ENCODE results near the gene ARPC2.
"Not testable (repeated sequence)": the region's sequence is repeated elsewhere in the genome, so short reads cannot be mapped to it uniquely, and the experiment has no call there.

The ARPC2 gene

GRCh38 chr2:218271865-218272530 is 55.0 kb downstream of the ARPC2 start:
- Histone ChIP-seq H3K9me3 (ENCODE audit: control insufficient read depth in 2 of 2, low read length in 2 of 2) (no peaks in the 10 kb centered on the region), H3K27me3 (ENCODE audit: control insufficient read depth in 1 of 2, insufficient read depth in 2 of 2, low read length in 2 of 2) (no peaks in the 10 kb centered on the region), H3K36me3 (ENCODE audit: control insufficient read depth in 2 of 2, insufficient read depth in 2 of 2, low read length in 2 of 2) (peaks cover 35 to 38% of the 10 kb centered on the region in 2 donors), H3K4me3 (ENCODE audit: low read length in 2 of 2) (peak overlapping the region; percentile 57 to 81), H3K27ac (ENCODE audit: low read length) (peak overlapping the region; percentile 64), H3K9ac (ENCODE audit: low read length in 2 of 2) (peak overlapping the region in 1 of 2 donors; percentile 78), H3K4me1 (ENCODE audit: control insufficient read depth, insufficient read depth, low read length) (peaks cover 42% of the 10 kb centered on the region)

- Histone ChIP-seq H3K4me3 (ENCODE audit: low read length in 2 of 2) (peak overlapping the region in 1 of 2 donors; percentile 57), H3K36me3 (ENCODE audit: control insufficient read depth in 2 of 2, insufficient read depth in 2 of 2, low read length in 2 of 2) (peaks cover 38 to 39% of the 10 kb centered on the region in 2 donors), H3K9ac (ENCODE audit: low read length in 2 of 2) (no peak overlapping the region), H3K9me3 (ENCODE audit: control insufficient read depth in 2 of 2, low read length in 2 of 2) (no peaks in the 10 kb centered on the region), H3K27me3 (ENCODE audit: control insufficient read depth in 1 of 2, insufficient read depth in 2 of 2, low read length in 2 of 2) (no peaks in the 10 kb centered on the region), H3K4me1 (ENCODE audit: control insufficient read depth, insufficient read depth, low read length) (peaks cover 39% of the 10 kb centered on the region), H3K27ac (ENCODE audit: low read length) (peak overlapping the region; percentile 64)
Observed at GRCh38 chr2:218272531-218273212, 55.7 kb downstream of the ARPC2 start.

GRCh38 chr2:218273214-218273907 is 56.4 kb downstream of the ARPC2 start:
- Histone ChIP-seq H3K4me3 (ENCODE audit: low read length in 2 of 2) (peak overlapping the region in 1 of 2 donors; percentile 57), H3K36me3 (ENCODE audit: control insufficient read depth in 2 of 2, insufficient read depth in 2 of 2, low read length in 2 of 2) (peaks cover 45 to 46% of the 10 kb centered on the region in 2 donors), H3K27ac (ENCODE audit: low read length) (peak overlapping the region; percentile 64), H3K4me1 (ENCODE audit: control insufficient read depth, insufficient read depth, low read length) (peaks cover 38% of the 10 kb centered on the region)
- H3K9ac ChIP-seq (ENCODE audit: low read length in 2 of 2); H3K9me3 ChIP-seq (ENCODE audit: control insufficient read depth in 2 of 2, low read length in 2 of 2); H3K27me3 ChIP-seq (ENCODE audit: control insufficient read depth in 1 of 2, insufficient read depth in 2 of 2, low read length in 2 of 2): not testable (repeated sequence)

- Histone ChIP-seq H3K4me1 (ENCODE audit: control insufficient read depth, insufficient read depth, low read length) (peaks cover 39% of the 10 kb centered on the region), H3K27me3 (ENCODE audit: control insufficient read depth in 1 of 2, insufficient read depth in 2 of 2, low read length in 2 of 2) (no peaks in the 10 kb centered on the region), H3K36me3 (ENCODE audit: control insufficient read depth in 2 of 2, insufficient read depth in 2 of 2, low read length in 2 of 2) (peaks cover 50 to 51% of the 10 kb centered on the region in 2 donors), H3K4me3 (ENCODE audit: low read length in 2 of 2) (no peak overlapping the region), H3K27ac (ENCODE audit: low read length) (no peak overlapping the region), H3K9ac (ENCODE audit: low read length in 2 of 2) (no peak overlapping the region), H3K9me3 (ENCODE audit: control insufficient read depth in 2 of 2, low read length in 2 of 2) (no peaks in the 10 kb centered on the region)
Observed at GRCh38 chr2:218273908-218274249, 56.9 kb downstream of the ARPC2 start.

GRCh38 chr2:218274586-218274985 is 57.6 kb downstream of the ARPC2 start:
- peak overlapping the region in 1 of 2 donors; percentile 16 for H3K9ac ChIP-seq (ENCODE audit: low read length in 2 of 2)
- no peak overlapping the region for H3K4me3 ChIP-seq (ENCODE audit: low read length in 2 of 2)
- no peaks in the 10 kb centered on the region for H3K27me3 ChIP-seq (ENCODE audit: control insufficient read depth in 1 of 2, insufficient read depth in 2 of 2, low read length in 2 of 2)
- no peaks in the 10 kb centered on the region for H3K9me3 ChIP-seq (ENCODE audit: control insufficient read depth in 2 of 2, low read length in 2 of 2)
- peak overlapping the region; percentile 55 for H3K27ac ChIP-seq (ENCODE audit: low read length)
- H3K4me1 ChIP-seq (ENCODE audit: control insufficient read depth, insufficient read depth, low read length) = peaks cover 34% of the 10 kb centered on the region
- H3K36me3 ChIP-seq (ENCODE audit: control insufficient read depth in 2 of 2, insufficient read depth in 2 of 2, low read length in 2 of 2) = peaks cover 58% of the 10 kb centered on the region in 2 donors

GRCh38 chr2:218275371-218276072 is 58.5 kb downstream of the ARPC2 start:
- H3K36me3 ChIP-seq (ENCODE audit: control insufficient read depth in 2 of 2, insufficient read depth in 2 of 2, low read length in 2 of 2) = peaks cover 67% of the 10 kb centered on the region in 2 donors
- no peaks in the 10 kb centered on the region for H3K9me3 ChIP-seq (ENCODE audit: control insufficient read depth in 2 of 2, low read length in 2 of 2)
- H3K9ac ChIP-seq (ENCODE audit: low read length in 2 of 2) = peak overlapping the region in 1 of 2 donors; percentile 36
- peaks cover 37% of the 10 kb centered on the region for H3K4me1 ChIP-seq (ENCODE audit: control insufficient read depth, insufficient read depth, low read length)
- no peaks in the 10 kb centered on the region for H3K27me3 ChIP-seq (ENCODE audit: control insufficient read depth in 1 of 2, insufficient read depth in 2 of 2, low read length in 2 of 2)
- H3K27ac ChIP-seq (ENCODE audit: low read length) = peak overlapping the region; percentile 55
- H3K4me3 ChIP-seq (ENCODE audit: low read length in 2 of 2) = no peak overlapping the region

- H3K4me1 ChIP-seq (ENCODE audit: control insufficient read depth, insufficient read depth, low read length) = peaks cover 35% of the 10 kb centered on the region
- H3K36me3 ChIP-seq (ENCODE audit: control insufficient read depth in 2 of 2, insufficient read depth in 2 of 2, low read length in 2 of 2) = peaks cover 68% of the 10 kb centered on the region in 2 donors
- H3K9ac ChIP-seq (ENCODE audit: low read length in 2 of 2) = no peak overlapping the region
- H3K4me3 ChIP-seq (ENCODE audit: low read length in 2 of 2) = no peak overlapping the region
- H3K9me3 ChIP-seq (ENCODE audit: control insufficient read depth in 2 of 2, low read length in 2 of 2) = no peaks in the 10 kb centered on the region
- H3K27ac ChIP-seq (ENCODE audit: low read length) = peak overlapping the region; percentile 24
- H3K27me3 ChIP-seq (ENCODE audit: control insufficient read depth in 1 of 2, insufficient read depth in 2 of 2, low read length in 2 of 2) = no peaks in the 10 kb centered on the region
Observed at GRCh38 chr2:218276986-218277755, 60.2 kb downstream of the ARPC2 start.

GRCh38 chr2:218277921-218278320 is 60.9 kb downstream of the ARPC2 start:
- Histone ChIP-seq H3K4me3 (ENCODE audit: low read length in 2 of 2) (no peak overlapping the region), H3K36me3 (ENCODE audit: control insufficient read depth in 2 of 2, insufficient read depth in 2 of 2, low read length in 2 of 2) (peaks cover 68% of the 10 kb centered on the region in 2 donors), H3K27ac (ENCODE audit: low read length) (no peak overlapping the region), H3K9ac (ENCODE audit: low read length in 2 of 2) (no peak overlapping the region), H3K9me3 (ENCODE audit: control insufficient read depth in 2 of 2, low read length in 2 of 2) (no peaks in the 10 kb centered on the region), H3K27me3 (ENCODE audit: control insufficient read depth in 1 of 2, insufficient read depth in 2 of 2, low read length in 2 of 2) (no peaks in the 10 kb centered on the region), H3K4me1 (ENCODE audit: control insufficient read depth, insufficient read depth, low read length) (peaks cover 35% of the 10 kb centered on the region)

GRCh38 chr2:218278531-218279360 is 61.8 kb downstream of the ARPC2 start:
- Histone ChIP-seq H3K36me3 (ENCODE audit: control insufficient read depth in 2 of 2, insufficient read depth in 2 of 2, low read length in 2 of 2) (peaks cover 66% of the 10 kb centered on the region in 2 donors), H3K9ac (ENCODE audit: low read length in 2 of 2) (no peak overlapping the region), H3K27me3 (ENCODE audit: control insufficient read depth in 1 of 2, insufficient read depth in 2 of 2, low read length in 2 of 2) (no peaks in the 10 kb centered on the region), H3K4me1 (ENCODE audit: control insufficient read depth, insufficient read depth, low read length) (peaks cover 41% of the 10 kb centered on the region), H3K4me3 (ENCODE audit: low read length in 2 of 2) (no peak overlapping the region), H3K27ac (ENCODE audit: low read length) (peak overlapping the region; percentile 6), H3K9me3 (ENCODE audit: control insufficient read depth in 2 of 2, low read length in 2 of 2) (no peaks in the 10 kb centered on the region)
